Smooth muscle cell (in vitro differentiated cells): ENCODE results near the gene LAP3. TPM values are rescaled to one million over a fixed set of nuclear protein-coding genes. Genes with fewer than 3 reads are reported as not detected.

ENCODE experiments used
- DNase-seq: peaks from one replicate; lab custom pipeline; 2025; ENCODE audit not compliant: unreplicated experiment; lab: John Stamatoyannopoulos, UW
- H2AFZ ChIP-seq: fragments of 200-600 bp; sonication (generic); 2 replicates; pipeline ENCODE4 v1.6.0; 2016; ENCODE audit warnings: antibody characterized with exemption, low read depth, mild to moderate bottlenecking
- H3F3A ChIP-seq: fragments of 200-600 bp; sonication (generic); 2 replicates; pipeline ENCODE4 v1.6.0; 2017; ENCODE audit warnings: antibody characterized with exemption, low read depth
- H3K27ac ChIP-seq: fragments of 200-600 bp; sonication (generic); 2 replicates; pipeline ENCODE4 v1.5.1; 2016; ENCODE audit warnings: low read depth, mild to moderate bottlenecking
- H3K27me3 ChIP-seq: fragments of 200-600 bp; sonication (generic); 2 replicates; pipeline ENCODE4 v1.6.1; 2016; ENCODE audit warnings: low read depth, mild to moderate bottlenecking
- H3K36me3 ChIP-seq: fragments of 200-600 bp; sonication (generic); 2 replicates; pipeline ENCODE4 v1.5.1; 2016; ENCODE audit warnings: low read depth
- H3K4me1 ChIP-seq: fragments of 200-600 bp; sonication (generic); 2 replicates; pipeline ENCODE4 v1.5.1; 2016; ENCODE audit warnings: low read depth
- H3K4me2 ChIP-seq: fragments of 200-600 bp; sonication (generic); 2 replicates; pipeline ENCODE4 v1.6.0; 2016; ENCODE audit warnings: mild to moderate bottlenecking
- H3K4me3 ChIP-seq: fragments of 200-600 bp; sonication (generic); 2 replicates; pipeline ENCODE4 v1.5.1; 2016; ENCODE audit warnings: mild to moderate bottlenecking
- H3K79me2 ChIP-seq: fragments of 200-600 bp; sonication (generic); 2 replicates; pipeline ENCODE4 v1.6.0; 2016; ENCODE audit warnings: low read depth, mild to moderate bottlenecking
- H3K9ac ChIP-seq: fragments of 200-600 bp; sonication (generic); 2 replicates; pipeline ENCODE4 v1.6.0; 2016; ENCODE audit warnings: low read depth
- H3K9me3 ChIP-seq: fragments of 200-600 bp; sonication (generic); replicated peaks from 2 replicates; pipeline ENCODE4 v1.5.1; 2016; ENCODE audit warnings: low read depth
- H4K20me1 ChIP-seq: fragments of 200-600 bp; sonication (generic); 2 replicates; pipeline ENCODE4 v1.6.0; 2016; ENCODE audit warnings: low read depth
- CTCF ChIP-seq: fragments of 200-600 bp; sonication (generic); IDR thresholded peaks from 2 replicates; pipeline ENCODE4 v1.5.1; 2017; ENCODE audit warnings: borderline replicate concordance, mild to moderate bottlenecking, antibody characterized with exemption; ENCODE audit not compliant: insufficient read depth, poor library complexity, severe bottlenecking
- WGBS: methylation state at CpG from one replicate; pipeline ENCODE4 v1.1.7; 2016; ENCODE audit warnings: low lambda C conversion rate; 5-methylcytosine and 5-hydroxymethylcytosine counted together
- polyA plus RNA-seq: library from polyadenylated mRNA; unstranded; fragments of >200 nt; fragmentation: Nextera tagmentation; extraction: Ambion mirVana; gene quantifications from 2 replicates; pipeline ENCODE4 v1.2.1, GENCODE V29; 2016
- total RNA-seq: library from RNA; depleted of rRNA; stranded (reverse); fragments of >200 nt; gene quantifications from 2 replicates; pipeline ENCODE4 v1.2.3, GENCODE V29; 2014

LAP3 gene
- total and polyA plus RNA-seq, 2 experiments from 2014 or later, result 29.1 to 38.6 TPM

GRCh38 chr4:17544205-17544604 lies 32.8 kb upstream of the LAP3 start:
- DNase-seq, result no peak
- Histone ChIP-seq H3F3A (no peaks in the 10 kb centered on the region), H3K4me3 (no peak overlapping the region), H3K9ac (no peak overlapping the region), H3K79me2 (no peaks in the 10 kb centered on the region), H3K27ac (no peak overlapping the region), H3K4me2 (no peak overlapping the region), H3K9me3 (no peaks in the 10 kb centered on the region), H4K20me1 (no peaks in the 10 kb centered on the region), H3K4me1 (no peaks in the 10 kb centered on the region), H2AFZ (no peak overlapping the region), H3K36me3 (no peaks in the 10 kb centered on the region), H3K27me3 (no peaks in the 10 kb centered on the region)
- WGBS, result 22% methylated on average over 6 of the region's 6 CpGs
- TF ChIP-seq CTCF, result no peak

GRCh38 chr4:17544831-17545234 lies 32.2 kb upstream of the LAP3 start:
- Histone ChIP-seq H3K4me3 (no peak overlapping the region), H3K36me3 (no peaks in the 10 kb centered on the region), H3K79me2 (no peaks in the 10 kb centered on the region), H4K20me1 (no peaks in the 10 kb centered on the region), H3K27me3 (no peaks in the 10 kb centered on the region), H2AFZ (no peak overlapping the region), H3K4me1 (no peaks in the 10 kb centered on the region), H3K27ac (no peak overlapping the region), H3F3A (no peaks in the 10 kb centered on the region), H3K9ac (no peak overlapping the region), H3K4me2 (no peak overlapping the region), H3K9me3 (no peaks in the 10 kb centered on the region)
- DNase-seq, result no peak
- TF ChIP-seq CTCF, result no peak
- 83% methylated on average over 3 of the region's 3 CpGs for WGBS

GRCh38 chr4:17545374-17546140 lies 31.4 kb upstream of the LAP3 start:
- no peaks in the 10 kb centered on the region for H3K27me3 ChIP-seq
- TF ChIP-seq CTCF, result no peak
- H3K4me1 ChIP-seq, result no peaks in the 10 kb centered on the region
- H4K20me1 ChIP-seq, result no peaks in the 10 kb centered on the region
- no peak overlapping the region for H3K4me3 ChIP-seq
- H3K79me2 ChIP-seq, result no peaks in the 10 kb centered on the region
- H3K36me3 ChIP-seq, result no peaks in the 10 kb centered on the region
- no peak overlapping the region for H2AFZ ChIP-seq
- H3K27ac ChIP-seq, result no peak overlapping the region
- no peak for DNase-seq
- no peaks in the 10 kb centered on the region for H3K9me3 ChIP-seq
- 72% methylated on average over 11 of the region's 11 CpGs for WGBS
- no peaks in the 10 kb centered on the region for H3F3A ChIP-seq
- no peak overlapping the region for H3K9ac ChIP-seq
- no peak overlapping the region for H3K4me2 ChIP-seq

- H3K27me3 ChIP-seq, result no peaks in the 10 kb centered on the region
- no peak overlapping the region for H3K9ac ChIP-seq
- H3K79me2 ChIP-seq, result no peaks in the 10 kb centered on the region
- H3K4me2 ChIP-seq, result no peak overlapping the region
- H3K4me3 ChIP-seq, result no peak overlapping the region
- H2AFZ ChIP-seq, result no peak overlapping the region
- H3K4me1 ChIP-seq, result no peaks in the 10 kb centered on the region
- no peak for DNase-seq
- no peaks in the 10 kb centered on the region for H3F3A ChIP-seq
- no peaks in the 10 kb centered on the region for H3K9me3 ChIP-seq
- WGBS, result 87% methylated on average over 10 of the region's 10 CpGs
- no peak for TF ChIP-seq CTCF
- H3K27ac ChIP-seq, result no peak overlapping the region
- no peaks in the 10 kb centered on the region for H3K36me3 ChIP-seq
- H4K20me1 ChIP-seq, result no peaks in the 10 kb centered on the region
These were observed 30.8 kb upstream of the LAP3 start for GRCh38 chr4:17546222-17546621.
